CD14-positive monocyte (primary cell): ENCODE results near the gene ROBO1. TPM values are rescaled to one million over a fixed set of nuclear protein-coding genes. Genes with fewer than 3 reads are reported as not detected.

Experiments
- DNase-seq, 3 donors: peaks; one replicate each; pipeline ENCODE4 v3.0.0-alpha.2; 2011 to 2022
- H2AFZ ChIP-seq: 2 replicates; pipeline ENCODE4 v1.6.0; 2012; ENCODE audit warnings: mild to moderate bottlenecking, low read depth, low read length, inconsistent platforms; ENCODE audit not compliant: insufficient read depth, poor library complexity, severe bottlenecking
- H3K27ac ChIP-seq, 2 donors: 1 replicate in 1 of 2; 2 replicates in 1 of 2; pipeline ENCODE4 v1.5.1; 2012 to 2013; ENCODE audit warnings: low read length in 2 of 2, control low read depth in 1 of 2, inconsistent platforms in 1 of 2, low read depth in 1 of 2, mild to moderate bottlenecking in 1 of 2
- H3K27me3 ChIP-seq, 2 donors: one replicate each; pipeline versions ENCODE4 v1.6.0 to v1.6.1; 2011 to 2013; ENCODE audit warnings: low read length in 2 of 2; ENCODE audit not compliant: control insufficient read depth in 2 of 2, insufficient read depth in 2 of 2
- H3K36me3 ChIP-seq, 2 donors: replicated peaks in 1 of 2; 1 replicate in 1 of 2; 2 replicates in 1 of 2; pipeline versions ENCODE4 v1.5.1 to v1.6.1; 2012 to 2013; ENCODE audit warnings: low read length in 2 of 2, control low read depth in 1 of 2, inconsistent platforms in 1 of 2, mild to moderate bottlenecking in 1 of 2; ENCODE audit not compliant: insufficient read depth in 2 of 2, control insufficient read depth in 1 of 2
- H3K4me1 ChIP-seq, 2 donors: 1 replicate in 1 of 2; 2 replicates in 1 of 2; pipeline versions ENCODE4 v1.5.1 to v1.6.1; 2012 to 2013; ENCODE audit warnings: low read length in 2 of 2, control low read depth in 1 of 2, inconsistent platforms in 1 of 2, mild to moderate bottlenecking in 1 of 2, moderate library complexity in 1 of 2; ENCODE audit not compliant: insufficient read depth in 2 of 2, control insufficient read depth in 1 of 2
- H3K4me2 ChIP-seq: replicated peaks from 2 replicates; pipeline ENCODE3; 2012; ENCODE audit warnings: low read length, moderate library complexity, mild to moderate bottlenecking; ENCODE audit not compliant: poor library complexity, severe bottlenecking; ENCODE audit errors: extremely low read depth
- H3K4me3 ChIP-seq, 3 experiments: fragments of 200-600 bp in 1 of 3; sonication (generic) in 1 of 3; replicated peaks in 1 of 3; 1 replicate in 2 of 3; 2 replicates in 1 of 3; pipeline ENCODE4 v1.5.1; 2011 to 2013; ENCODE audit warnings: low read length in 3 of 3, mild to moderate bottlenecking in 3 of 3, control low read depth in 2 of 3, low read depth in 2 of 3, inconsistent platforms in 1 of 3, moderate library complexity in 1 of 3
- H3K79me2 ChIP-seq: 2 replicates; pipeline ENCODE4 v1.6.0; 2012; ENCODE audit warnings: mild to moderate bottlenecking, control low read depth, inconsistent platforms, low read length, moderate library complexity; ENCODE audit not compliant: insufficient read depth
- H3K9ac ChIP-seq: 2 replicates; pipeline ENCODE4 v1.6.0; 2017; ENCODE audit warnings: low read length, mild to moderate bottlenecking; ENCODE audit not compliant: insufficient read depth, poor library complexity, severe bottlenecking
- H3K9me3 ChIP-seq, 2 donors: replicated peaks in 1 of 2; 1 replicate in 1 of 2; 2 replicates in 1 of 2; pipeline versions ENCODE4 v1.5.1 to v1.6.1; 2012 to 2013; ENCODE audit warnings: low read length in 2 of 2, control low read depth in 1 of 2; ENCODE audit not compliant: control insufficient read depth in 1 of 2, insufficient read depth in 1 of 2
- H4K20me1 ChIP-seq: 2 replicates; pipeline ENCODE4 v1.6.0; 2012; ENCODE audit warnings: mild to moderate bottlenecking, low read length, control low read depth, moderate library complexity; ENCODE audit not compliant: insufficient read depth
- H3K27ac Mint-ChIP-seq, 7 donors: one replicate each; pipeline ENCODE4 v1.8.0; 2020; ENCODE audit warnings: mild to moderate bottlenecking in 7 of 7, mixed read lengths in 7 of 7, moderate library complexity in 6 of 7, inconsistent platforms in 2 of 7
- H3K27me3 Mint-ChIP-seq, 3 donors: one replicate each; pipeline ENCODE4 v1.8.0; 2021 to 2022; ENCODE audit warnings: low read depth in 3 of 3, mild to moderate bottlenecking in 3 of 3, mixed read lengths in 3 of 3, moderate library complexity in 3 of 3, inconsistent platforms in 1 of 3
- H3K36me3 Mint-ChIP-seq, 2 donors: one replicate each; pipeline ENCODE4 v1.8.0; 2020; ENCODE audit warnings: mixed read lengths in 2 of 2, inconsistent platforms in 1 of 2, mild to moderate bottlenecking in 1 of 2
- H3K4me1 Mint-ChIP-seq: one replicate; pipeline ENCODE4 v1.8.0; 2020; ENCODE audit warnings: mild to moderate bottlenecking, mixed read lengths
- H3K4me3 Mint-ChIP-seq, 2 donors: one replicate each; pipeline ENCODE4 v1.8.0; 2020; ENCODE audit warnings: mild to moderate bottlenecking in 2 of 2, mixed read lengths in 2 of 2, moderate library complexity in 1 of 2
- H3K9me3 Mint-ChIP-seq, 7 donors: one replicate each; pipeline ENCODE4 v1.8.0; 2020 to 2022; ENCODE audit warnings: mixed read lengths in 7 of 7, mild to moderate bottlenecking in 6 of 7, moderate library complexity in 6 of 7, inconsistent platforms in 2 of 7
- CTCF ChIP-seq: fragments of 200-600 bp; IDR thresholded peaks from one replicate; pipeline ENCODE4 v1.8.0; 2022; ENCODE audit warnings: antibody characterized with exemption, mild to moderate bottlenecking
- WGBS: methylation state at CpG from one replicate; pipeline ENCODE4 v1.1.5; 2013; ENCODE audit warnings: missing lambda C conversion rate; ENCODE audit not compliant: insufficient coverage; 5-methylcytosine and 5-hydroxymethylcytosine counted together
- intact Hi-C, 2 donors: fragments of 100-400 bp; cut with micrococcal nuclease; formaldehyde crosslinking; loops; one replicate each; pipeline versions ENCODE4 v1.15.0 to v1.15.1; 2023
- polyA plus RNA-seq, 3 donors: library from polyadenylated mRNA; depleted of rRNA in 1 of 3; unstranded in 2 of 3; stranded (reverse) in 1 of 3; fragments of 300-500 nt in 2 of 3; fragments of >200 nt in 1 of 3; fragmentation: Illumina TruSeq in 2 of 3; gene quantifications; 1 replicate in 2 of 3; 2 replicates in 1 of 3; pipeline ENCODE4 v1.2.3, GENCODE V29; 2012 to 2021

The ROBO1 gene
- polyA plus RNA-seq, 3 donors, result 0.09 to 0.10 TPM; not detected in 1

- H3K27me3 ChIP-seq, result no peaks in the 10 kb centered on the region
- intact Hi-C loops, result no loop called here
- H3K4me3 ChIP-seq, result no peak overlapping the region
- no peaks in the 10 kb centered on the region for H3K79me2 ChIP-seq
- H3K9ac ChIP-seq, result no peak overlapping the region
- no peaks in the 10 kb centered on the region for H4K20me1 ChIP-seq
- WGBS, result no CpG with 5 or more reads among the region's 2 CpGs
- no peaks in the 10 kb centered on the region for H3K9me3 ChIP-seq
- no peak for DNase-seq
- H3K4me1 ChIP-seq, result no peaks in the 10 kb centered on the region
- no peak overlapping the region for H3K4me3 Mint-ChIP-seq
- H3K27ac ChIP-seq, result no peak overlapping the region
- no peak overlapping the region for H3K4me2 ChIP-seq
- no peak for TF ChIP-seq CTCF
- no peak overlapping the region for H3K27ac Mint-ChIP-seq
- H3K9me3 Mint-ChIP-seq, result peaks cover 0 to 3% (median 0%) of the 10 kb centered on the region in 7 donors
- H3K27me3 Mint-ChIP-seq, result no peaks in the 10 kb centered on the region
- H3K36me3 ChIP-seq, result no peaks in the 10 kb centered on the region
- H3K36me3 Mint-ChIP-seq, result no peaks in the 10 kb centered on the region
- no peak overlapping the region for H2AFZ ChIP-seq
- no peaks in the 10 kb centered on the region for H3K4me1 Mint-ChIP-seq
Measured at GRCh38 chr3:79672731-79673130, 95.1 kb downstream of the ROBO1 start.

DNA sequence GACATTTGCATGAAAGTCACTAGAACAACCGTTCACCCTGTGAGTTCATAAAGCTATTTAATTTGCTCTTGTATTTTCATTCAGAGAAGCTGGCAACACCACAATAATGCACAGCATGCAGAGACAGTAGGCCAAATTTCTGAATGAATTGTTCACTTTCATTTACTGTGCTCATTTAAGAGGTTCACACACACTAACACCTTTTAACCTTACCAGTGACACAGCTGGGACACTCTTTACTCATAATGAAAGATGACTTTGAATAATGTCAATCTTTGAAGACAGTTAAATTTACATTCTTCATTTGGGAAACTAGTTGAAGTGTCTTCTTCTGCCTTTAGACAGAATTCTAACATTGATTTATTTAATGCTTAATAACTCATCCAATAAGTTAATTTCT is 95.7 kb downstream of the ROBO1 start:
- Histone ChIP-seq H3K4me2 (no peak overlapping the region), H3K9me3 (no peaks in the 10 kb centered on the region), H4K20me1 (no peaks in the 10 kb centered on the region), H3K9ac (no peak overlapping the region), H2AFZ (no peak overlapping the region), H3K4me3 (no peak overlapping the region), H3K27me3 (no peaks in the 10 kb centered on the region), H3K4me1 (no peaks in the 10 kb centered on the region), H3K36me3 (no peaks in the 10 kb centered on the region), H3K27ac (no peak overlapping the region), H3K79me2 (no peaks in the 10 kb centered on the region)
- no peaks in the 10 kb centered on the region for H3K36me3 Mint-ChIP-seq
- no CpG with 5 or more reads among the region's 1 CpG for WGBS
- H3K4me1 Mint-ChIP-seq, result no peaks in the 10 kb centered on the region
- TF ChIP-seq CTCF, result no peak
- DNase-seq, result no peak
- peaks cover 0 to 3% (median 0%) of the 10 kb centered on the region in 7 donors for H3K9me3 Mint-ChIP-seq
- intact Hi-C loops, result no loop called here
- no peak overlapping the region for H3K27ac Mint-ChIP-seq
- no peak overlapping the region for H3K4me3 Mint-ChIP-seq
- no peaks in the 10 kb centered on the region for H3K27me3 Mint-ChIP-seq
